Transverse colon (tissue), 4 donors: ENCODE measurements around the gene ILF3.
"Not testable (repeated sequence)": the region's sequence is repeated elsewhere in the genome, so short reads cannot be mapped to it uniquely, and the experiment has no call there.

ENCODE experiments used
- POLR2AphosphoS5 ChIP-seq, 3 donors: sonication (generic); formaldehyde crosslinking; IDR thresholded peaks; one replicate each; pipeline ENCODE4 v1.6.1; 2016; ENCODE audit warnings: antibody characterized with exemption in 3 of 3
- TF ChIP-seq, protein P1 (sequence below), 5 experiments: fragments of 200-600 bp in 3 of 5; fragments of 450-650 bp in 2 of 5; sonication (generic) in 3 of 5; IDR thresholded peaks; 1 replicate in 2 of 5; 2 replicates in 3 of 5; pipeline ENCODE4 v1.5.1; 2016 to 2017; ENCODE audit warnings: antibody characterized with exemption in 5 of 5, inconsistent platforms in 3 of 5, mild to moderate bottlenecking in 2 of 5, moderate library complexity in 1 of 5

- TF ChIP-seq POLR2AphosphoS5 (IDR thresholded peaks at IDR 0.05), result not testable (repeated sequence)
- TF ChIP-seq, protein P1, sequence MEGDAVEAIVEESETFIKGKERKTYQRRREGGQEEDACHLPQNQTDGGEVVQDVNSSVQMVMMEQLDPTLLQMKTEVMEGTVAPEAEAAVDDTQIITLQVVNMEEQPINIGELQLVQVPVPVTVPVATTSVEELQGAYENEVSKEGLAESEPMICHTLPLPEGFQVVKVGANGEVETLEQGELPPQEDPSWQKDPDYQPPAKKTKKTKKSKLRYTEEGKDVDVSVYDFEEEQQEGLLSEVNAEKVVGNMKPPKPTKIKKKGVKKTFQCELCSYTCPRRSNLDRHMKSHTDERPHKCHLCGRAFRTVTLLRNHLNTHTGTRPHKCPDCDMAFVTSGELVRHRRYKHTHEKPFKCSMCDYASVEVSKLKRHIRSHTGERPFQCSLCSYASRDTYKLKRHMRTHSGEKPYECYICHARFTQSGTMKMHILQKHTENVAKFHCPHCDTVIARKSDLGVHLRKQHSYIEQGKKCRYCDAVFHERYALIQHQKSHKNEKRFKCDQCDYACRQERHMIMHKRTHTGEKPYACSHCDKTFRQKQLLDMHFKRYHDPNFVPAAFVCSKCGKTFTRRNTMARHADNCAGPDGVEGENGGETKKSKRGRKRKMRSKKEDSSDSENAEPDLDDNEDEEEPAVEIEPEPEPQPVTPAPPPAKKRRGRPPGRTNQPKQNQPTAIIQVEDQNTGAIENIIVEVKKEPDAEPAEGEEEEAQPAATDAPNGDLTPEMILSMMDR (IDR thresholded peaks at IDR 0.05), result not testable (repeated sequence)
Observed at GRCh38 chr19:10675214-10675613, 21.1 kb downstream of the ILF3 start.
